Upper lobe of left lung (tissue), 6 donors: ENCODE data around the gene RGS16. TPM values are rescaled to one million over a fixed set of nuclear protein-coding genes. Genes with fewer than 3 reads are reported as not detected.

Experiments
- ATAC-seq, 2 donors: fragments of 200-7000 bp; cut with Tn5 transposase; one replicate each; pipeline ENCODE4 v1.9.1; 2022; ENCODE audit warnings: mild to moderate bottlenecking in 2 of 2, moderate library complexity in 2 of 2; ENCODE audit not compliant: low FRiP score in 2 of 2
- DNase-seq, 2 donors: peaks; one replicate each; pipeline ENCODE4 v3.0.0-alpha.2; 2019 to 2020
- H3K27ac ChIP-seq, 4 donors: fragments of 200-600 bp; sonication (generic); one replicate each; pipeline ENCODE4 v1.5.1; 2016 to 2019
- H3K27me3 ChIP-seq, 4 donors: fragments of 200-600 bp; sonication (generic); one replicate each; pipeline ENCODE4 v1.5.1; 2017 to 2019
- H3K36me3 ChIP-seq, 4 donors: fragments of 200-600 bp; sonication (generic); one replicate each; pipeline ENCODE4 v1.5.1; 2016 to 2019
- H3K4me1 ChIP-seq, 4 donors: fragments of 200-600 bp; sonication (generic); one replicate each; pipeline ENCODE4 v1.5.1; 2018 to 2019
- H3K4me3 ChIP-seq, 4 donors: fragments of 200-600 bp; sonication (generic); one replicate each; pipeline ENCODE4 v1.5.1; 2017 to 2019; ENCODE audit warnings: mild to moderate bottlenecking in 2 of 4, moderate library complexity in 1 of 4
- H3K9me3 ChIP-seq, 4 donors: fragments of 200-600 bp; sonication (generic); one replicate each; pipeline ENCODE4 v1.5.1; 2018 to 2019
- EP300 ChIP-seq, 4 donors: sonication (generic); formaldehyde crosslinking; IDR thresholded peaks; one replicate each; pipeline ENCODE4 v1.5.1; 2017; ENCODE audit warnings: antibody characterized with exemption in 4 of 4, control low read depth in 2 of 4
- POLR2A ChIP-seq, 4 donors: fragments of 450-650 bp; IDR thresholded peaks; one replicate each; pipeline ENCODE4 v1.5.1; 2016 to 2017; ENCODE audit warnings: antibody characterized with exemption in 4 of 4, mild to moderate bottlenecking in 2 of 4
- POLR2AphosphoS5 ChIP-seq, 2 donors: sonication (generic); formaldehyde crosslinking; IDR thresholded peaks; one replicate each; pipeline ENCODE4 v1.5.1; 2017; ENCODE audit warnings: antibody characterized with exemption in 2 of 2
- WGBS, 2 donors: methylation state at CpG; one replicate each; pipeline ENCODE4 v1.1.5; 2017 to 2018; 5-methylcytosine and 5-hydroxymethylcytosine counted together
- small RNA-seq, 4 donors: library from RNA; depleted of rRNA; stranded (forward); fragments of <200 nt; gene quantifications; one replicate each; pipeline ENCODE3, GENCODE V24; 2016
- total RNA-seq, 6 donors: library from RNA; depleted of rRNA in 4 of 6; stranded (reverse); fragments of >200 nt in 4 of 6; gene quantifications; one replicate each; pipeline versions ENCODE4 v1.1.0 to v1.2.1, GENCODE V29; 2016 to 2021
- TF ChIP-seq, protein P1 (sequence below), 6 experiments: fragments of 450-650 bp in 4 of 6; fragments of 200-600 bp in 2 of 6; sonication (generic) in 2 of 6; IDR thresholded peaks; one replicate each; pipeline ENCODE4 v1.5.1; 2016 to 2019; ENCODE audit warnings: antibody characterized with exemption in 6 of 6
- donor health status: DM: no; HTN: no; CAD: no; lungs with moderate emphysema.
- donor health status: DM: no; HTN: yes; CAD: no; lungs with severe emphysema.

RGS16 gene
- total RNA-seq, 6 donors from 2014 or later: 3.1 to 27.2 (median 16.2) TPM

DNA sequence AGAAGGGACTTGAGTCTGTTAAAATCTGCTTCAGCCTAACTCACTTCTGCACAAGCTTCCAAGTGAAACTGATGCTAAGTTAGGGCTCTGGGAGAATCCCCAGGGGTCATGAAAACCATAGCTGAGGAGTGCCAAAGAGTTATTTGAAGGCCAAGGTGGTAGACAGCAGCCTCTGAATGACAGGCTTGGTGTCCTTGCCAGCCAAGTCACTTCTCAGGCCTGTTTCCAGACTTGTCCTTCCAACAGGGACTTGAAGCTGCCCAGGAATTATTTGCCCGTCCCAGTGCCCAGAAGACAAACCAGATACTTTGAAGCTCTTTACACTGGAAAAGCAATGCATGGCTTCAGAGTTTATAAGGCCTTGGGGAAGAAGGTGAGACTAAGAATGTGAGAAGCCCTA, 48.7 kb downstream of the RGS16 start:
- 94 to 100% methylated on average over 1 of the region's 1 CpG for WGBS, 2 donors
- DNase-seq (no peak), ATAC-seq (no peak)
- no peak overlapping the region for H3K27ac ChIP-seq
- H3K9me3 ChIP-seq: peaks cover 0 to 3% (median 0%) of the 10 kb centered on the region in 4 donors
- H3K4me3 ChIP-seq: no peak overlapping the region
- TF ChIP-seq POLR2AphosphoS5 (IDR thresholded peaks at IDR 0.05): no peak
- TF ChIP-seq POLR2A (IDR thresholded peaks at IDR 0.05): no peak
- TF ChIP-seq EP300 (IDR thresholded peaks at IDR 0.05): no peak
- TF ChIP-seq, protein P1, sequence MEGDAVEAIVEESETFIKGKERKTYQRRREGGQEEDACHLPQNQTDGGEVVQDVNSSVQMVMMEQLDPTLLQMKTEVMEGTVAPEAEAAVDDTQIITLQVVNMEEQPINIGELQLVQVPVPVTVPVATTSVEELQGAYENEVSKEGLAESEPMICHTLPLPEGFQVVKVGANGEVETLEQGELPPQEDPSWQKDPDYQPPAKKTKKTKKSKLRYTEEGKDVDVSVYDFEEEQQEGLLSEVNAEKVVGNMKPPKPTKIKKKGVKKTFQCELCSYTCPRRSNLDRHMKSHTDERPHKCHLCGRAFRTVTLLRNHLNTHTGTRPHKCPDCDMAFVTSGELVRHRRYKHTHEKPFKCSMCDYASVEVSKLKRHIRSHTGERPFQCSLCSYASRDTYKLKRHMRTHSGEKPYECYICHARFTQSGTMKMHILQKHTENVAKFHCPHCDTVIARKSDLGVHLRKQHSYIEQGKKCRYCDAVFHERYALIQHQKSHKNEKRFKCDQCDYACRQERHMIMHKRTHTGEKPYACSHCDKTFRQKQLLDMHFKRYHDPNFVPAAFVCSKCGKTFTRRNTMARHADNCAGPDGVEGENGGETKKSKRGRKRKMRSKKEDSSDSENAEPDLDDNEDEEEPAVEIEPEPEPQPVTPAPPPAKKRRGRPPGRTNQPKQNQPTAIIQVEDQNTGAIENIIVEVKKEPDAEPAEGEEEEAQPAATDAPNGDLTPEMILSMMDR (IDR thresholded peaks at IDR 0.05): no peak
- H3K27me3 ChIP-seq: no peaks in the 10 kb centered on the region
- no peaks in the 10 kb centered on the region for H3K4me1 ChIP-seq
- H3K36me3 ChIP-seq: no peaks in the 10 kb centered on the region

DNA sequence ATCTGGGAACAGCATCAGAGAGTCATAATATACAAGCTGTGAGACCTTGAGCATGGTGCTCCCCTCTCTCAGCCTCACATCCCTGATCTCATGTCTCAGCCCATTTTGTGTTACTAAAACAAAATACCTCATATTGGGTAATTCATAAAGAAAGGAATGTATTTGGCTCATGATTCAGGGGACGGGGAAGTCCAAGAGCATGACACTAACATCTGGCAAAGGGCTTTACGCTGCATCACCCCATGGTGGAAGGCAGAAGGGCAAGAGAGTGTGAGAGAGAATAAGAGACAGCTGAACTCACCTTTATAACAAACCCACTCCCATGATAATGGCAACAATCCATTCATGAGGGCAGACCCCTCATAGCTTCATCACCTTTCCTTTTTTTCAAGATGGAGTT, 51.7 kb downstream of the RGS16 start:
- Histone ChIP-seq H3K27me3 (no peaks in the 10 kb centered on the region), H3K4me1 (no peaks in the 10 kb centered on the region), H3K36me3 (no peaks in the 10 kb centered on the region), H3K4me3 (no peak overlapping the region), H3K27ac (no peak overlapping the region), H3K9me3 (peaks cover 0 to 3% (median 0%) of the 10 kb centered on the region in 4 donors)
- WGBS, 2 donors: 92 to 97% methylated on average over 2 of the region's 2 CpGs
- DNase-seq: no peak
- no peak for ATAC-seq
- TF ChIP-seq EP300 (IDR thresholded peaks at IDR 0.05) (no peak), POLR2AphosphoS5 (IDR thresholded peaks at IDR 0.05) (no peak), POLR2A (IDR thresholded peaks at IDR 0.05) (no peak)
- TF ChIP-seq, protein P1 (IDR thresholded peaks at IDR 0.05): no peak

DNA sequence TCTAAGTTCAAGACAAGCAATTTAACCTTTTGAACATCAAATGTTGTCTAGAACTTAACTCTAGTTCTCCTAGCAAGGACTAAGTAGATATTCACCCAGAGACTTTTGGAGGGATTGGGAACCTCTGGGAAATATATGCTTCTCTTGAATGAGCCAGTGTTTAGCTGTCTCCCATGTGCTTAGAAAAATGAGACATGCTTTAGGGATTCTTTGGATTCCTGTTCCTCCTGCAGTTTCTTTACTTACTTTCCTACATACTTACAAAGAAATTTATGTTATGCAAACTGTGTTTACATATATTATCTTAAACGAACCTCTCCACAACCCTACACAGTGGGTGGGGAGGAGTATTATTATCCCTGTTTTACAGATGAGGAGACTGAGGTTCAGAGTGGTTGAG, 54.4 kb downstream of the RGS16 start:
- Histone ChIP-seq H3K4me3 (no peak overlapping the region), H3K27ac (no peak overlapping the region), H3K9me3 (peaks cover 0 to 3% (median 0%) of the 10 kb centered on the region in 4 donors), H3K27me3 (no peaks in the 10 kb centered on the region), H3K36me3 (no peaks in the 10 kb centered on the region), H3K4me1 (no peaks in the 10 kb centered on the region)
- ATAC-seq (no peak), DNase-seq (no peak)
- TF ChIP-seq EP300 (IDR thresholded peaks at IDR 0.05) (no peak), POLR2A (IDR thresholded peaks at IDR 0.05) (no peak), POLR2AphosphoS5 (IDR thresholded peaks at IDR 0.05) (no peak)
- TF ChIP-seq, protein P1 (IDR thresholded peaks at IDR 0.05): no peak
- 29 to 50% methylated on average over 1 of the region's 1 CpG for WGBS, 2 donors

DNA sequence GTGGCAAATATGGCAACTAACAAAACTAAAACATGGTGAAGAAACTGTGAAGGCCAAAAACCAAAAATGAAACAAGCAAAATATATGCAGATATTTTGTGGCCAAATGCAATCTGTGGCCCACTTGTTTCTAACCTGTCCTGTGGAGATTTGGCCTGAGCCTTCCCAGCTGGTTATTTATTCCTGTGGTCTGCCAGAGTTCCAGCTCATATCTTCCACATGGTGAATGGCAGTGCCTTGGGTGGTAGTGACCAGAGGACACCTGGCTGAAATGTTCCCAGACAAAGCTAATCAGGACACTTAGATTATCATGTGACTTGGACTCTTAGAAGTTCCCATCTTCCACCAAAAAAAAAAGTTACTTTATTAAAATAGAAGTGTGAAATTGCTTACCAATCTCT, 54.8 kb downstream of the RGS16 start:
- TF ChIP-seq POLR2A (IDR thresholded peaks at IDR 0.05) (no peak), EP300 (IDR thresholded peaks at IDR 0.05) (no peak), POLR2AphosphoS5 (IDR thresholded peaks at IDR 0.05) (no peak)
- TF ChIP-seq, protein P1 (IDR thresholded peaks at IDR 0.05): no peak

More for the DNA sequence above, 54.8 kb downstream of the RGS16 start:
- H3K4me1 ChIP-seq: no peaks in the 10 kb centered on the region
- no peaks in the 10 kb centered on the region for H3K27me3 ChIP-seq
- H3K36me3 ChIP-seq: no peaks in the 10 kb centered on the region
- H3K4me3 ChIP-seq: no peak overlapping the region
- DNase-seq (no peak), ATAC-seq (no peak)
- no peak overlapping the region for H3K27ac ChIP-seq
- peaks cover 0 to 3% (median 0%) of the 10 kb centered on the region in 4 donors for H3K9me3 ChIP-seq

Small RNA genes lying within 50 kb of the gene (small RNA-seq; reads per million reads assigned to genes)
- 0 reads per million in 4 donors for gene RF00017

Other genes starting within 250 kb of the RGS16 start
- gene GLUL, start 212.6 kb downstream of the RGS16 start, total RNA-seq: 1,000 to 10,000 TPM; 1,145 to 1,831 (median 1,583) TPM
- gene TEDDM1, start 203.7 kb downstream of the RGS16 start, total RNA-seq: not detected
- not detected for gene RGSL1, start 154.2 kb downstream of the RGS16 start, total RNA-seq
- gene RNASEL, start 15.1 kb downstream of the RGS16 start, total RNA-seq: 10 to 100 TPM in 4 of 6 donors, 1 to 10 TPM in 2; 8.5 to 16.8 (median 12.0) TPM
- under 1 TPM in 1 of 6 donors, not detected in 5; 0.20 TPM for gene RGS8, start 80.2 kb upstream of the RGS16 start, total RNA-seq
- 10 to 100 TPM; 16.6 to 99.5 (median 33.2) TPM for gene NPL, start 185.4 kb upstream of the RGS16 start, total RNA-seq
- gene DHX9, start 235.0 kb upstream of the RGS16 start, total RNA-seq: 100 to 1,000 TPM in 2 of 6 donors, 10 to 100 TPM in 4; 53.4 to 134 (median 91.7) TPM